ENCODE measurements around the gene CYP27C1.

Gene CYP27C1

DNA sequence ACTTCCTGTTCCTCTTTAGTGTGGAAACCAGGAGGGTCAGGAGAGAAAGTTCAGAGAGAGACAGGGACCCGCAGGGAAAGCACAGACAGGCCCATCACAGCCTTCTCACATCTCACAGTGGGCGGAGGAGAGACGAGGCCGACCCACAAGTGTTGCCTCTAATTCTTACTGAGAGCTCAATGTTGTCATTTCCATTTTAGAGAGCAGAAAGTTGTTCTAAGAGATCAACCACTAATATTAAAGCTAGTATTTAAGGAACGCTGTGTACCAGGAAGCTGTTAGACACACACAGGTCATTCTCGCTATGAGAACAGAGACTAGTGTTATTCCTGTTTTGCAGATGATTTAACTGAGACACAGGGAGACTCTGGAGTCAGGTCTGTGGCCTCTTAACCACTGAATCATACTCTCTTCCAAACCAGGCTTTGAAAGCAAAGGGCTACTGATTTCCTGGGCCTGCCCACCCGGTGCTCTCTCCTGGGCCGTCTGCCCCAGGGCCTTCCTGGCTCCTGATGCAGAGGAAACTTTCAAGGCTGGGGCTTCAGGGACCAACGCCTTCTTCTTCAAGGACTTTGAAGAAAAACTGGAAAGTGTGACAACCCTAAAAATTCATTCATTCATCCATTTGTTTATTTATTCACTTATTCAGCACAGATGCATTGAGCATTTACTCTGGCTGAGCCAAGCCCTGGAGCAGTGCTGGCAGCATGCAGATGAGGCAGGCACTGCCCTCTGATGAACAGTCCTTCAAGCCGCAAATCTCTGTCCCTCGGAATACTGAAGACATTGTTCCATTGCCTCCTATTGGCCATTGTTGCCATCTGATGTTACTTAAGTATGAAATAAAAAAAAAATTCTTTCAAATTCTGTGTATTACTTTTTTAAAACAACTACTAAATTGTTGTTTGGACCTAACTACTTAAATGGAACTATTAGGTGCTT, 76.0 kb downstream of the CYP27C1 start:
- no peaks in the 10 kb centered on the region for H4K20me1 ChIP-seq (ENCODE audit: control insufficient read depth, insufficient read depth, low read depth, low read length)
- H3K27me3 ChIP-seq (ENCODE audit: control insufficient read depth, low read length): no peaks in the 10 kb centered on the region
- no peaks in the 10 kb centered on the region for H3K79me2 ChIP-seq (ENCODE audit: control insufficient read depth, low read length)
- no peak overlapping the region for H3K4me2 ChIP-seq (ENCODE audit: low read length)
- no peaks in the 10 kb centered on the region for H3K36me3 ChIP-seq (ENCODE audit: control insufficient read depth, low read length)
- H3K4me3 ChIP-seq (ENCODE audit: low read length): no peak overlapping the region
- H3K27ac ChIP-seq (ENCODE audit: low read depth, low read length): no peak overlapping the region
- H3K9me2 ChIP-seq (replicated peaks; ENCODE audit: control insufficient read depth, low read length): no peaks in the 10 kb centered on the region
- TF ChIP-seq, protein P1, sequence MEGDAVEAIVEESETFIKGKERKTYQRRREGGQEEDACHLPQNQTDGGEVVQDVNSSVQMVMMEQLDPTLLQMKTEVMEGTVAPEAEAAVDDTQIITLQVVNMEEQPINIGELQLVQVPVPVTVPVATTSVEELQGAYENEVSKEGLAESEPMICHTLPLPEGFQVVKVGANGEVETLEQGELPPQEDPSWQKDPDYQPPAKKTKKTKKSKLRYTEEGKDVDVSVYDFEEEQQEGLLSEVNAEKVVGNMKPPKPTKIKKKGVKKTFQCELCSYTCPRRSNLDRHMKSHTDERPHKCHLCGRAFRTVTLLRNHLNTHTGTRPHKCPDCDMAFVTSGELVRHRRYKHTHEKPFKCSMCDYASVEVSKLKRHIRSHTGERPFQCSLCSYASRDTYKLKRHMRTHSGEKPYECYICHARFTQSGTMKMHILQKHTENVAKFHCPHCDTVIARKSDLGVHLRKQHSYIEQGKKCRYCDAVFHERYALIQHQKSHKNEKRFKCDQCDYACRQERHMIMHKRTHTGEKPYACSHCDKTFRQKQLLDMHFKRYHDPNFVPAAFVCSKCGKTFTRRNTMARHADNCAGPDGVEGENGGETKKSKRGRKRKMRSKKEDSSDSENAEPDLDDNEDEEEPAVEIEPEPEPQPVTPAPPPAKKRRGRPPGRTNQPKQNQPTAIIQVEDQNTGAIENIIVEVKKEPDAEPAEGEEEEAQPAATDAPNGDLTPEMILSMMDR (IDR thresholded peaks at IDR 0.05; ENCODE audit: low read depth, low read length, poor library complexity, severe bottlenecking): no peak
- no peak for TF ChIP-seq EZH2phosphoT487 (IDR thresholded peaks at IDR 0.05; ENCODE audit: borderline replicate concordance, low read length)
- H3K4me1 ChIP-seq (ENCODE audit: control insufficient read depth, low read length): no peaks in the 10 kb centered on the region
- H3K9me3 ChIP-seq (ENCODE audit: control insufficient read depth, insufficient read depth, low read length): no peaks in the 10 kb centered on the region
- H3F3A ChIP-seq (ENCODE audit: control insufficient read depth, insufficient read depth): no peaks in the 10 kb centered on the region

DNA sequence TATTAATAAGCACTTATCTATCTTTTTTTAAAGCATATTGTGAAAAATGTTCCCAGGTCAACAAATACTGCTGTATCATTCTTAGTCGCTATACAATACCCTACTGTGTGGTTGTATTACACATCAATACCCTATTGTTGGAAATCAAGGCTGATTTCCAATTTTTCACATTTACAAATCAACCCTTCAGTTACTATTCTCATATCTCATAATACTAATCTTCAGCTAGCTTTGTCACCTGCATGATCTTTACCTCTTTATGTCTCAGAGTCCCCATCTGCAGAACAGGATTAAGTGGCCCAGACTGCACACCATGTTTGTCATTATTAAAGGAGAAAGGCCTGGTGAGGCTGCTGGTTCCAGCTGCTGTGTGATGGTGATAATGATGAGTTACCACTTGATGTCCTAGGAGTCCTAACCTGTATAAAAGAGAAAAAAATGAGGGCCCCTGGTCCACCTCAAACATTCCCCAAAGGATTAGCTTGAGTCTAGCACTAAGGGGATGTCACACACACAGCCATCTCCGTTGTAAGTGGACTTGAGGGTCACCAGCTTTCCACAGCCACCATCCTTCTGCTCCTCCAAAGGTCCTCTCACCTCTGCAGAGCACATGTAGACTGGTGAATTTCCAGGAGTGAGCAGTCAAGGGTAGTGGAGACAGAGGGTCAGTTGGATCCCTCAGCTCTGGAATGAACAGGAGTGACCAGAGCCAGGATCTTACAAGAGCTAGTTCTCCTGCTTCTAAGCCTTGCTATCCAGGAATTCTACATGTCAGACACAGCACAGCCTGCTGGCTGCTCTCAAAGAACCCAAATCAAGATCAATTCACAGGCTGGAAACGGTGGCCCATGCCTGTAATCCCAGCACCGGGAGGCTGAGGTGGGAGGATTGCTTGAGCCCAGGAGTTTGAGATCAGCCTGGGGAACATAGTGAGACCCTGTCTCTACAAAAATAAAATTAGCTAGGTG, 77.2 kb downstream of the CYP27C1 start:
- Histone ChIP-seq H3K4me2 (ENCODE audit: low read length) (no peak overlapping the region), H3K27me3 (ENCODE audit: control insufficient read depth, low read length) (no peaks in the 10 kb centered on the region), H3K27ac (ENCODE audit: low read depth, low read length) (no peak overlapping the region)

DNA sequence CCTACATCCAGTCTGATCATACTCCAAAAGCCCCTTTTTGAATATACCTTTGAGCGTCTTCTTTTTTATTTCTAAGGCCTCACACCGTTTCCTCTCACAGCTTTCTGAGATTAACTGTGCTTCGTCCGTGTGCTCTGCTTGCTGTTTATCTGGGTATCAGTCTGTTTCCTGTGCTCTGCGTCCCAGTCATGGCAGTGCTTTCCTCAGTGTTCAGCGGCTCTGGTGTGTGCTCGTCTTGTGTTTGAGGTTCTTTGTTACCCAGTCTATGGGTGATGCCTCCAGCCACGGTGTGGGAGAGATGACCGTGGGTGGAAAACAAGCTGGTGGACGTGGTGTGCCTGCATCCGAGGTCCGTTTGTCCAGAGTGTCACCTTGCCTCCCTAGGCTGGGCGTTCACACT, 79.6 kb downstream of the CYP27C1 start:
- no peaks in the 10 kb centered on the region for H3K4me1 ChIP-seq (ENCODE audit: control insufficient read depth, low read length)
- TF ChIP-seq EZH2phosphoT487 (IDR thresholded peaks at IDR 0.05; ENCODE audit: borderline replicate concordance, low read length): no peak
- TF ChIP-seq, protein P1 (IDR thresholded peaks at IDR 0.05; ENCODE audit: low read depth, low read length, poor library complexity, severe bottlenecking): no peak

More for the DNA sequence above, 77.2 kb downstream of the CYP27C1 start:
- H3K4me3 ChIP-seq (ENCODE audit: low read length): no peak overlapping the region
- no peaks in the 10 kb centered on the region for H3K79me2 ChIP-seq (ENCODE audit: control insufficient read depth, low read length)
- no peaks in the 10 kb centered on the region for H3K36me3 ChIP-seq (ENCODE audit: control insufficient read depth, low read length)
- H3K9me3 ChIP-seq (ENCODE audit: control insufficient read depth, insufficient read depth, low read length): no peaks in the 10 kb centered on the region
- no peaks in the 10 kb centered on the region for H3K9me2 ChIP-seq (replicated peaks; ENCODE audit: control insufficient read depth, low read length)
- TF ChIP-seq, protein P1 (IDR thresholded peaks at IDR 0.05; ENCODE audit: low read depth, low read length, poor library complexity, severe bottlenecking): no peak
- no peak for TF ChIP-seq EZH2phosphoT487 (IDR thresholded peaks at IDR 0.05; ENCODE audit: borderline replicate concordance, low read length)
- no peaks in the 10 kb centered on the region for H3F3A ChIP-seq (ENCODE audit: control insufficient read depth, insufficient read depth)
- no peaks in the 10 kb centered on the region for H4K20me1 ChIP-seq (ENCODE audit: control insufficient read depth, insufficient read depth, low read depth, low read length)
- H3K4me1 ChIP-seq (ENCODE audit: control insufficient read depth, low read length): no peaks in the 10 kb centered on the region

More for the DNA sequence above, 79.6 kb downstream of the CYP27C1 start:
- Histone ChIP-seq H3K4me3 (ENCODE audit: low read length) (no peak overlapping the region), H3K36me3 (ENCODE audit: control insufficient read depth, low read length) (no peaks in the 10 kb centered on the region), H3K79me2 (ENCODE audit: control insufficient read depth, low read length) (no peaks in the 10 kb centered on the region), H3K27me3 (ENCODE audit: control insufficient read depth, low read length) (no peaks in the 10 kb centered on the region), H3K9me2 (replicated peaks; ENCODE audit: control insufficient read depth, low read length) (no peaks in the 10 kb centered on the region), H3F3A (ENCODE audit: control insufficient read depth, insufficient read depth) (no peaks in the 10 kb centered on the region), H3K4me2 (ENCODE audit: low read length) (no peak overlapping the region), H4K20me1 (ENCODE audit: control insufficient read depth, insufficient read depth, low read depth, low read length) (no peaks in the 10 kb centered on the region), H3K27ac (ENCODE audit: low read depth, low read length) (no peak overlapping the region), H3K9me3 (ENCODE audit: control insufficient read depth, insufficient read depth, low read length) (no peaks in the 10 kb centered on the region)
